Caco-2 (cell line): ENCODE measurements around the gene NARF. TPM values are rescaled to one million over a fixed set of nuclear protein-coding genes. Genes with fewer than 3 reads are reported as not detected.
"Not testable (repeated sequence)": the region's sequence is repeated elsewhere in the genome, so short reads cannot be mapped to it uniquely, and the experiment has no call there.

Experiments
- BruUV-seq: library from RNA; stranded (reverse); fragments of 400-500 nt; replicated peaks from 2 replicates; lab custom pipeline; 2021; lab: Mats Ljungman, UMichigan
- CTCF ChIA-PET: fragments of 300-600 bp; sonication (Branson Sonifier 250); formaldehyde crosslinking; loops from one replicate; lab custom pipeline; 2022; ENCODE audit warnings: antibody characterized with exemption; lab: Charles Lee
- POLR2A ChIA-PET: fragments of 300-600 bp; sonication (Branson Sonifier 250); formaldehyde crosslinking; loops from one replicate; lab custom pipeline; 2022; ENCODE audit warnings: antibody characterized with exemption; lab: Charles Lee
- DNase-seq, 2 experiments: peaks; one replicate each; pipeline versions ENCODE4 v3.0.0 to v3.0.0-alpha.2; 2020 to 2022
- H3K27me3 ChIP-seq: replicated peaks from 2 replicates; pipeline ENCODE4 v1.6.0; 2011; ENCODE audit warnings: low read length; ENCODE audit not compliant: control insufficient read depth, insufficient read depth
- H3K36me3 ChIP-seq: 2 replicates; pipeline ENCODE4 v1.5.1; 2011; ENCODE audit warnings: low read length; ENCODE audit not compliant: control insufficient read depth, insufficient read depth
- H3K4me1 ChIP-seq: fragments of 250-450 bp; sonication (Bioruptor Pico); 2 replicates; pipeline ENCODE4 v1.5.1; 2020; ENCODE audit warnings: mild to moderate bottlenecking
- H3K4me3 ChIP-seq: 2 replicates; pipeline ENCODE4 v1.5.1; 2011; ENCODE audit warnings: low read depth, mild to moderate bottlenecking, control low read depth, low read length
- H3K9me3 ChIP-seq: fragments of 250-450 bp; sonication (Bioruptor Pico); 2 replicates; pipeline ENCODE4 v1.5.1; 2020; ENCODE audit warnings: mild to moderate bottlenecking, moderate library complexity
- H3K27ac Mint-ChIP-seq: one replicate; pipeline ENCODE4 v1.8.0; 2022; ENCODE audit warnings: mixed read lengths; ENCODE audit not compliant: unreplicated experiment
- H3K27me3 Mint-ChIP-seq: one replicate; pipeline ENCODE4 v1.8.0; 2022; ENCODE audit warnings: mixed read lengths; ENCODE audit not compliant: insufficient read depth, unreplicated experiment
- H3K36me3 Mint-ChIP-seq: one replicate; pipeline ENCODE4 v1.8.0; 2022; ENCODE audit warnings: mild to moderate bottlenecking, mixed read lengths; ENCODE audit not compliant: insufficient read depth, unreplicated experiment
- H3K4me1 Mint-ChIP-seq: one replicate; pipeline ENCODE4 v1.8.0; 2022; ENCODE audit warnings: low read depth, mixed read lengths; ENCODE audit not compliant: unreplicated experiment
- H3K4me3 Mint-ChIP-seq: one replicate; pipeline ENCODE4 v1.8.0; 2022; ENCODE audit warnings: mild to moderate bottlenecking, moderate library complexity, mixed read lengths; ENCODE audit not compliant: unreplicated experiment
- H3K9me3 Mint-ChIP-seq: one replicate; pipeline ENCODE4 v1.8.0; 2022; ENCODE audit warnings: mixed read lengths; ENCODE audit not compliant: unreplicated experiment
- CTCF ChIP-seq, 2 experiments: fragments of 200-600 bp in 1 of 2; IDR thresholded peaks; 1 replicate in 1 of 2; 2 replicates in 1 of 2; pipeline versions ENCODE4 v1.5.1 to v1.8.0; 2011 to 2022; ENCODE audit warnings: antibody characterized with exemption in 1 of 2, control low read depth in 1 of 2, inconsistent platforms in 1 of 2, low read depth in 1 of 2, low read length in 1 of 2, mild to moderate bottlenecking in 1 of 2, moderate library complexity in 1 of 2; ENCODE audit not compliant: insufficient read depth in 1 of 2, severe bottlenecking in 1 of 2, unreplicated experiment in 1 of 2
- intact Hi-C: fragments of 100-400 bp; cut with micrococcal nuclease; formaldehyde crosslinking; loops from one replicate; pipeline ENCODE4 v1.10.0; 2022; ENCODE audit not compliant: unreplicated experiment
- total RNA-seq: library from RNA; stranded (reverse); gene quantifications from 2 replicates; pipeline ENCODE4 v1.2.3, GENCODE V29; 2022

The NARF gene
- total RNA-seq, 1 experiment from 2014 or later, result 62.1 TPM

GRCh38 chr17:82534401-82534812 lies 75.9 kb downstream of the NARF start:
- Mint-ChIP-seq H3K4me3 (no peak overlapping the region), H3K36me3 (peaks cover 40% of the 10 kb centered on the region), H3K9me3 (no peaks in the 10 kb centered on the region), H3K4me1 (peaks cover 33% of the 10 kb centered on the region), H3K27me3 (no peaks in the 10 kb centered on the region), H3K27ac (no peak overlapping the region)
- peak; percentile 53 to 55 for DNase-seq
- no peak overlapping the region for H3K4me3 ChIP-seq
- no peaks in the 10 kb centered on the region for H3K27me3 ChIP-seq
- intact Hi-C loops, result no loop called here
- no peaks in the 10 kb centered on the region for H3K36me3 ChIP-seq
- TF ChIP-seq CTCF (IDR thresholded peaks at IDR 0.05; ENCODE audit: insufficient read depth in 1 of 2, low read depth in 1 of 2, low read length in 1 of 2, severe bottlenecking in 1 of 2, unreplicated experiment in 1 of 2), result no peak
- ChIA-PET CTCF (interaction anchor here (0.6 to 0.9 kb wide), 2 partner anchors 9 to 16 kb away, joined by 3 to 4 read pairs; no protein-coding TSS in a partner anchor), POLR2A (no interaction called here)
- BruUV-seq, result no TSS peak
- peaks cover 34% of the 10 kb centered on the region for H3K4me1 ChIP-seq
- no peaks in the 10 kb centered on the region for H3K9me3 ChIP-seq

GRCh38 chr17:82536512-82537201 lies 78.1 kb downstream of the NARF start:
- TF ChIP-seq CTCF (IDR thresholded peaks at IDR 0.05; ENCODE audit: insufficient read depth in 1 of 2, low read depth in 1 of 2, low read length in 1 of 2, severe bottlenecking in 1 of 2, unreplicated experiment in 1 of 2), result no peak
- Histone ChIP-seq H3K9me3 (no peaks in the 10 kb centered on the region), H3K36me3 (no peaks in the 10 kb centered on the region; the same call in 1 of the 2 replicates), H3K27me3 (no peaks in the 10 kb centered on the region), H3K4me3 (no peak overlapping the region), H3K4me1 (peaks cover 19% of the 10 kb centered on the region; the same call in 1 of the 2 replicates)
- no peak overlapping the region for H3K4me3 Mint-ChIP-seq
- ChIA-PET POLR2A (interaction anchor here (0.5 to 0.6 kb wide), 2 partner anchors 9 to 55 kb away, joined by 3 to 5 read pairs; no protein-coding TSS in a partner anchor), CTCF (interaction anchor here (1.2 kb wide), 1 partner anchor 43 kb away, joined by 3 read pairs; no protein-coding TSS in a partner anchor)
- BruUV-seq, result no TSS peak
- intact Hi-C loops, result no loop called here
- no peak overlapping the region for H3K27ac Mint-ChIP-seq
- H3K4me1 Mint-ChIP-seq, result peaks cover 35% of the 10 kb centered on the region
- peaks cover 37% of the 10 kb centered on the region for H3K36me3 Mint-ChIP-seq
- no peak for DNase-seq
- no peaks in the 10 kb centered on the region for H3K9me3 Mint-ChIP-seq
- no peaks in the 10 kb centered on the region for H3K27me3 Mint-ChIP-seq

GRCh38 chr17:82537228-82537627 lies 78.7 kb downstream of the NARF start:
- intact Hi-C loops, BruUV-seq, H3K4me3 ChIP-seq, H3K9me3 Mint-ChIP-seq, H3K27me3 Mint-ChIP-seq, H3K27ac Mint-ChIP-seq, H3K27me3 ChIP-seq, H3K4me3 Mint-ChIP-seq, H3K9me3 ChIP-seq, H3K36me3 ChIP-seq, DNase-seq: not testable (repeated sequence)
- CTCF ChIA-PET, result interaction anchor here (1.2 kb wide), 1 partner anchor 43 kb away, joined by 3 read pairs; no protein-coding TSS in a partner anchor
- H3K4me1 Mint-ChIP-seq, result peaks cover 35% of the 10 kb centered on the region
- H3K36me3 Mint-ChIP-seq, result peaks cover 41% of the 10 kb centered on the region
- peaks cover 19% of the 10 kb centered on the region; the same call in 1 of the 2 replicates for H3K4me1 ChIP-seq
- POLR2A ChIA-PET, result interaction anchor here (0.6 kb wide), 1 partner anchor 56 kb away, joined by 5 read pairs; no protein-coding TSS in a partner anchor

- peaks cover 50% of the 10 kb centered on the region for H3K36me3 Mint-ChIP-seq
- CTCF ChIA-PET, H3K36me3 ChIP-seq, H3K9me3 Mint-ChIP-seq, intact Hi-C loops, DNase-seq, H3K9me3 ChIP-seq, BruUV-seq, H3K27me3 Mint-ChIP-seq, H3K27me3 ChIP-seq, H3K4me3 Mint-ChIP-seq, H3K4me3 ChIP-seq, H3K27ac Mint-ChIP-seq: not testable (repeated sequence)
- POLR2A ChIA-PET, result interaction anchor here (0.6 kb wide), 1 partner anchor 28 kb away, joined by 5 read pairs; no protein-coding TSS in a partner anchor
- peaks cover 19% of the 10 kb centered on the region; the same call in 1 of the 2 replicates for H3K4me1 ChIP-seq
- peaks cover 39% of the 10 kb centered on the region for H3K4me1 Mint-ChIP-seq
These were observed 80.5 kb downstream of the NARF start for GRCh38 chr17:82539076-82539475.
